HUES64 (cell line): Measurements from ENCODE around the gene AK2.
"Not testable (repeated sequence)": the region's sequence is repeated elsewhere in the genome, so short reads cannot be mapped to it uniquely, and the experiment has no call there.

ENCODE experiments used
- H3K27ac ChIP-seq: 2 replicates; pipeline ENCODE4 v1.7.0; 2013; ENCODE audit warnings: low read depth, low read length, inconsistent platforms
- H3K27me3 ChIP-seq: 2 replicates; pipeline ENCODE4 v1.6.1; 2013; ENCODE audit warnings: mild to moderate bottlenecking, low read length; ENCODE audit not compliant: insufficient read depth
- H3K36me3 ChIP-seq: 2 replicates; pipeline ENCODE4 v1.6.1; 2013; ENCODE audit warnings: mild to moderate bottlenecking, low read length; ENCODE audit not compliant: insufficient read depth
- H3K4me1 ChIP-seq: 2 replicates; pipeline ENCODE4 v1.6.1; 2013; ENCODE audit warnings: mild to moderate bottlenecking, low read length, moderate library complexity; ENCODE audit not compliant: insufficient read depth
- H3K4me3 ChIP-seq: 2 replicates; pipeline ENCODE4 v1.5.1; 2013; ENCODE audit warnings: mild to moderate bottlenecking, low read length, moderate library complexity
- H3K9ac ChIP-seq: 2 replicates; pipeline ENCODE4 v1.6.1; 2013; ENCODE audit warnings: mild to moderate bottlenecking, low read depth, low read length
- H3K9me3 ChIP-seq: 2 replicates; pipeline ENCODE4 v1.6.1; 2013; ENCODE audit warnings: low read depth, low read length; ENCODE audit not compliant: insufficient read depth
- WGBS: fragments of 150-250, 120-280 bp; methylation state at CpG from one replicate; pipeline ENCODE4 v1.1.7; 2013; ENCODE audit warnings: missing lambda C conversion rate; 5-methylcytosine and 5-hydroxymethylcytosine counted together

Gene AK2

DNA sequence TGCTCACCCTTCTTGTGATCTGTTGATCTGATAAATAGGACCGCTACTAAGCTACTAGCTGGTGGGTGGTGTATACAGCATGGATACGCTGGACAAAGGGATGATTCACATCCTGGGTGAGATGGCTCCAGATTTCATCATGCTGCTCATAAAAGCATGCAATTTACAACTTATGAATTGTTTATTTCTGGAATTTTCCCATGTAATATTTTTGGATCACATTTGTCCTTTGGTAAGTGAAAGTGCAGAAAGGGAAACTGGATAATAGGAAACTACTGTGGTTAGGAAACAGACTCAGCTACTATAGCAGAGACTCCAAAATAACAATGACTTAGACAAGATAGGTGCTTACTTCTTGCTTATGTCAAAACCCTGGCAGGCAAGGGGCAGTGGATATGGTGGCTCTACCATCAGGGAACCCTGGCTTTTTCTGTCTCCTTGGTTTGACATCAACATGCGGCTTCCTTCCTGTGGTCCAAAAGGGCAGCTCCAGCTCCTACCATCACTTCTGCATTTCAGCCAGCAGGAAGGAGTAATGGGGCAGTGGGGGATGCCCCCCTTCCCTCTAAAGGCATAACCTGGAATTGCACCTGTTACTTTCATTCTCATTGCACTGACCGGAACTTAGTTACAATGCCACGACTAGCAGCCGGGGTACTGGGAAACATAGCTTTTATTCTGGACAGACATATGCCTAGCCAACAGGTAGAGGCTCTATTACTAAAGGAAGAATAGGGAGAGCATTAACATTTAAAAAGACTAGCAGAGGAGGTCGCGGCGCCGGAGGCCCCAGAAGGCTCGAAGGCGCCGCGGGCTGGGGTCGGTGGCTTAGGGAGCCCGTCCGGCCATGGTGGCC is 13.8 kb upstream of the AK2 start:
- no peak overlapping the region for H3K4me3 ChIP-seq
- peaks cover 9% of the 10 kb centered on the region for H3K9me3 ChIP-seq
- no peak overlapping the region for H3K9ac ChIP-seq
- H3K4me1 ChIP-seq = no peaks in the 10 kb centered on the region
- 96% methylated on average over 10 of the region's 17 CpGs for WGBS
- H3K27ac ChIP-seq = no peak overlapping the region
- H3K36me3 ChIP-seq = no peaks in the 10 kb centered on the region
- no peaks in the 10 kb centered on the region for H3K27me3 ChIP-seq

DNA sequence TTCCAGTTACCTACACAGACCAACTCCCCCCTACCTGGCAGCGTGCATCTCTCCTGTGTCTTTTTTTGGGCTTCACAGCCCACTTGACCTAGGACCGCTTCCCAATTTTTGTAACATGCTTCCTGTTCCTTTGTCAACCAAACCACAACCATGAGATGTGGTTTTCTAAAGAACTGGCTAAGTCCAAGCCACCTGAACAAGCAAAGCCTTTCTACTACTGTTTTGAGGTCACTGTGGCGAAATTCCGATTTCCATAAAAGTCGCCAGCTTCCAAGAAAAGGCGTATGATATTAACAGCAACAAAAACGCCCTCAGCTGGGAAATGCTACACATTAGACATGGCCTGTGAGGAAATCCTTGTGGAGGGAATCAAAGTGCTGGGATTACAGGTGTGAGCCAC is 12.7 kb upstream of the AK2 start:
- no peak overlapping the region for H3K9ac ChIP-seq
- 96% methylated on average over 7 of the region's 7 CpGs for WGBS
- H3K27ac ChIP-seq = no peak overlapping the region
- H3K36me3 ChIP-seq = no peaks in the 10 kb centered on the region
- no peak overlapping the region for H3K4me3 ChIP-seq
- no peaks in the 10 kb centered on the region for H3K4me1 ChIP-seq
- peaks cover 9% of the 10 kb centered on the region for H3K9me3 ChIP-seq
- no peaks in the 10 kb centered on the region for H3K27me3 ChIP-seq

DNA sequence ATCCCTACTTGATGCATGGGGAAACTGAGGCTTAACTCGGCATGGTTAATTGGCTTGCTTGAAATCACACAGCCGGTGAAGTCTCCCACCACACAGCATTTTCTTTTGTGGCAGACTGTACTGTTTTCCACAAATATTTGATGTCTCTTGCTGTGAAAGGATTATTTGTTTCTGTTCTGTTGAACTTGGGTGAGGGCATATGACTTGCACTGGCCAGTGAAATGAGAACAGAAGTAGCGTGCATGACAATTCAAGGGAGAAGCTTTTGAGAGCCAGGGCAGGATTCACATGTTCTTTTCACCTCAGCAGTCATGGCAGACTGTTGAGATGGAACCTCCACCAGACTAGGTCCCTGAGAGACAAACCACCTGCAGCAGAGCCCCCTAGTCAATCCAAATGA is 11.7 kb upstream of the AK2 start:
- Histone ChIP-seq H3K9ac (no peak overlapping the region), H3K36me3 (no peaks in the 10 kb centered on the region), H3K27me3 (no peaks in the 10 kb centered on the region), H3K4me3 (no peak overlapping the region), H3K4me1 (no peaks in the 10 kb centered on the region), H3K9me3 (peaks cover 8% of the 10 kb centered on the region), H3K27ac (no peak overlapping the region)
- 87% methylated on average over 3 of the region's 3 CpGs for WGBS

DNA sequence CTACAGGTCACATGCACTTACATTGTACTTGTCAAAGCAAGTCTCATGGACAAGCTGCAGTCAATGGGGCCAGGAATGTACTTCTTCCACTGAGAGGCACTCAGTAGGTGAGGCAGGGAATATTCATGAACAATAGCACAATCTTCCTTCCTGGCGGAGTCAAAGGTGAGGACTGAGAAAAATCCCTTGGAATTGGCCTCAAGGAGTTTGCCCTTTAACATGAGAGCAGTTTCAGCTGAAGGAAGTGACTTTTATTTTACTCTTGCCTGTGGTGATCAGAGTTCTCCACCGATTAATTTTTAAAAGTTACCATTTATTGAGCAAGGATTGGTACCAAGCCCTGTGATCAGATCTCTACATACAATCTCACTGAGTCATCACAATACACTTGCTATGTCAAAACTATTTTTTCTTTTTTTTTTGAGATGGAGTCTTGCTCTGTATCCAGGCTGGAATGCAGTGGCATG is 11.2 kb upstream of the AK2 start:
- Histone ChIP-seq H3K9ac (no peak overlapping the region), H3K4me1 (no peaks in the 10 kb centered on the region), H3K27ac (no peak overlapping the region), H3K4me3 (no peak overlapping the region), H3K9me3 (peaks cover 7% of the 10 kb centered on the region), H3K36me3 (no peaks in the 10 kb centered on the region), H3K27me3 (no peaks in the 10 kb centered on the region)
- WGBS = 96% methylated on average over 2 of the region's 2 CpGs

DNA sequence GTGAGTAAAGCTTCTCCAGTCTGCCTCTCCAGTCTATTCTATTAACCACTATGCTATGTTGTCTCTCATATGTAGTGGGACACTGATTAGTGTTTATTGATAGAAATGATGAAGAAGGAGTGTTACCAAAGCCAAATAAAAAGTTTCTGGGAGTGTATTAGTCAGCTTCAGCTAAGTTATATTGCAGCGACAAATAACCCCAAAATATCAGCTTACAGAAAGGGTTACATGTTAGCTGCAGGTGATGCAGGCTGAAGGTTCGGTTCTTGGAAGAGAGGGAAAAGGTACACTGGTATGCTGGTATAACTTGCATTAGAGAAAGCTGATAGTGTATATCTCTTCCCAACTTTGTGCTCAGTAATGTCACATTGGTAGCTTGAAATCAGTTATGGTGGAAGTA is 10.6 kb upstream of the AK2 start:
- H3K4me3 ChIP-seq = no peak overlapping the region

DNA sequence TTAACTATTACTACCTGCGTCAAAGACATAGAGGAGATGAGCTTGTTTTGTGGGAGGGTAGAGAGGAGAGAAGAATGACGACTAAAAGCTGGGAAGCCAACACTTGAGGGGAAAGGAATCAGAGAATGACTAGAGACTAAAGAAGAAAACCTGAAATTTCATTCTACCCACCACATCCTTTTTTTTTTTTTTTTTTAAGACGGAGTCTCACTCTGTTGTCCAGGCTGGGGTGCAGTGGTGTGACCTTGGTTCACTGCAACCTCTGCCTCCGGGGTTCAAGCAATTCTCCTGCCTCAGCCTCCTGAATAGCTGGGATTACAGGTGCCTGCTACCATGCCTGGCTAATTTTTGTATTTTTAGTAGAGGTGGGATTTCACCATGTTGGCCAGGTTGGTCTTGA is 9.6 kb upstream of the AK2 start:
- not testable (repeated sequence) for H3K27ac ChIP-seq, H3K9ac ChIP-seq, H3K9me3 ChIP-seq, H3K4me3 ChIP-seq, H3K36me3 ChIP-seq, H3K27me3 ChIP-seq, H3K4me1 ChIP-seq
- WGBS = 89% methylated on average over 3 of the region's 4 CpGs

More for the DNA sequence above, 10.6 kb upstream of the AK2 start:
- Histone ChIP-seq H3K36me3 (no peaks in the 10 kb centered on the region), H3K9ac (no peak overlapping the region), H3K27ac (no peak overlapping the region), H3K27me3 (no peaks in the 10 kb centered on the region), H3K9me3 (peaks cover 7% of the 10 kb centered on the region), H3K4me1 (no peaks in the 10 kb centered on the region)
- 100% methylated on average over 2 of the region's 2 CpGs for WGBS

DNA sequence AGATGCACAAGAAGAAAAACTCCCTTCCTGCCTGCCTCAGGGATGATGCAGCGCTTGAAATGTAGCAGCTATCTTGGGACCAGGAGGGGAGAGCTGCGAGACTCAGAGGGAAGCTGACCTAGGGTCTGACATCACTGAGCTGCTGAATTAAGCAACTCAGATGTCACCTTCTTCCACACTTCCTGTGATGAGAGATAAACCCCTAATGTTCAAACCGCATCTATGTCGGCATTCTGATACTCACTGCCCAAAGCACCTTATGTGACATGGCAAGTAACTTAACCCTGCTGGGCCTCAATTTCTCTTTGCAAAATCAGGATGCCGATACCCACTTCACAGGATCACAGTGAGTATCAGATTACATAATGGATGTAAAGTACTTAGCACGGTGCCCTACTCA is 9.1 kb upstream of the AK2 start:
- Histone ChIP-seq H3K9ac (no peak overlapping the region), H3K9me3 (peaks cover 7% of the 10 kb centered on the region), H3K27ac (no peak overlapping the region), H3K4me3 (no peak overlapping the region), H3K4me1 (no peaks in the 10 kb centered on the region), H3K36me3 (no peaks in the 10 kb centered on the region), H3K27me3 (no peaks in the 10 kb centered on the region)
- 85% methylated on average over 5 of the region's 6 CpGs for WGBS

DNA sequence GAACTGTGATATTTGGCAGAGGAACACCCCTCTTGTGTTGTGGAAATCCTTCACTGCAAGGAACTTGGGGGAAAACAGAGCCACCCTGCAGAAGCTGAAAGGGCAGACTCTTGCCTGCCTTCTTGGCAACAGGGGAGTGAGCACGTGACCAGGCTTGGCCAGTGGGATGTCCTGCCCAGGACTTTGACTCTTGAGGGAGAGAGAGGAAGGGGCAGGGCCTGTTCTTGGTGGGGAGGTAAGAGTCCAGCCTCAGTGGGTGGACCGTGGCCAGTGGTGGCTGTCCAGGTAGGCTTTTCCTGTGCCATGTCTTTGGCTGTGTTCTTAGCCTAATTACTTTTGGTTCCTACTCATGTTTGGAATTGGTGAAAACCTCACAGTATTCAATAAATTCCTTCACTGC is 8.6 kb upstream of the AK2 start:
- no peak overlapping the region for H3K9ac ChIP-seq
- peaks cover 4% of the 10 kb centered on the region for H3K9me3 ChIP-seq
- no peak overlapping the region for H3K4me3 ChIP-seq
- H3K27me3 ChIP-seq = no peaks in the 10 kb centered on the region
- WGBS = 79% methylated on average over 2 of the region's 2 CpGs
- H3K36me3 ChIP-seq = no peaks in the 10 kb centered on the region
- no peaks in the 10 kb centered on the region for H3K4me1 ChIP-seq
- no peak overlapping the region for H3K27ac ChIP-seq

DNA sequence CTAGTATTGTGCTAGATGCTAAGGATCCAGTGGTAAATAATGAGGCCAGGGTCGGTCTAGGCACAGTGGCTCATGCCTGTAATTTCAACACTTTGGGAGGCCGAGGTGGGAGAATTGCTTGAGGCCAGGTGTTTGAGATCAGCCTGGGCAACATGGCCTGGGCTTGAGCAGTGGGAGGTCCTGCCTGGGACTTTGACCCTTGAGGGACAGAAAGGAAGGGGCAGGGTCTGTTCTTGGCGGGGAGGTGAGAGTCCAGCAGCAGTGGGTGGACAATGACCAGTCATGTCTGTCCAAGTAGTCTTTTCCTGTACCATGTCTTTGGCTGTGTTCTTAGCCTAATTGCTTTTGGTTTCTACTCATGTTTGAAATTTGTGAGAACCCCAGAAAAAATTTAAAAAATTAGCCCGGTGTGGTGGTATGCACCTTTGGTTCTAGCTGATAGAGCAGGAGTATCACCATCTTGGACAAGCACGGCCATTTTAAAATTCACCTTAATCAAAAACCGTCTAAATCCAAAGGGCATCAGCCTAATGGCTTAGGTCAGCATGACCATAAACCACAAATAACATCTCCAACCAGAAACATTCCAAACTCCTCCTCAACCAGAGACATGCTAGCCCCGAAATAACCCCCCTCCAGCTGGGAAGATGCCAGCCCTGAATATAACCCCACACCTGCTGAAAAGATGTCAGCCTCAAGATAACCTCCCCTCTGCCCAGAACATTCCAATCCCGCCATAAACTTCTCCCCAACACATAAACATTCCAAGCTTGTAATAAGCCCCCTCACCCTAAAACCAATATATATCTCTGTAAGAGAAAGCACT is 6.8 kb upstream of the AK2 start:
- WGBS = 89% methylated on average over 8 of the region's 8 CpGs

DNA sequence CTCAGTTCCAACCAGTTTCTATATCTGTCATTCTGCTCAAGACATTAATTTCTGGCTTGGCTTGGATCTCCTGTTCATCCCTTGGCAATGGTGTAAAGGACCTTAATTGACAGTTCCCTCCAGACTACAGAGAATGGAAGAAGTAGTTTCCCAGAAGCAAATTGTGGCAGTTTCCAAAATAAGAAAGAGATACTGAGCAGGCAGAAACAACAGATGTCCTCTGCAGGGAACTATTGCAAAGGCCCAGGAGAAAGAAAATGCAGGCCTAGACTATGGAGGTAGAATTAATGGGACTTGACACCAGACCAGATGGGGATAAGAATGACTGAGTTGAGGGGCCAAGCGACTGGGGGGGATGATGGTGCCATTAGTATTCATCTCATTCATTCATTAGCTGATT is 6.1 kb upstream of the AK2 start:
- Histone ChIP-seq H3K4me1 (no peaks in the 10 kb centered on the region), H3K9me3 (no peaks in the 10 kb centered on the region), H3K9ac (no peak overlapping the region), H3K36me3 (no peaks in the 10 kb centered on the region), H3K27me3 (no peaks in the 10 kb centered on the region), H3K4me3 (no peak overlapping the region), H3K27ac (no peak overlapping the region)
- WGBS = 80% methylated on average over 1 of the region's 1 CpG

More for the DNA sequence above, 6.8 kb upstream of the AK2 start:
- Histone ChIP-seq H3K27ac (no peak overlapping the region), H3K4me1 (no peaks in the 10 kb centered on the region), H3K4me3 (no peak overlapping the region), H3K36me3 (no peaks in the 10 kb centered on the region), H3K27me3 (no peaks in the 10 kb centered on the region), H3K9ac (no peak overlapping the region), H3K9me3 (no peaks in the 10 kb centered on the region)

DNA sequence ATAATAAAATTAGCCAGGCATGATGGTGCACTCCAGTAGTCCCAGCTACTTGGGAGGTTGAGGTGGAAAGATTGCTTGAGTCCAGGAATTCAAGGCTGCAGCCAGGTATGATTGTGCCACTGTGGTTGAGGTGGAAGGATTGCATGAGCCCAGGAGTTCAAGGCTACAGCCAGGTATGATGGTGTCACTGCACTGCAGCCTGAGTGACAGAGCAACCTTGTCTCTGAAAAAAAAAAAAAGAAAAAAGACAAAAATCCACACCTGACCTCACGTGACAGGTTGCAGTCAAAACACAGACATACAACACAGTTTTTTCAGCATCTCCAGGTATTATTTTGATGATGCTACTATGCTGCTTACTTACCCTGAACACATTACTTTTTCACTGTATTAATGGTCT is 4.3 kb upstream of the AK2 start:
- H3K9me3 ChIP-seq = no peaks in the 10 kb centered on the region
- no peaks in the 10 kb centered on the region for H3K27me3 ChIP-seq
- no peak overlapping the region for H3K27ac ChIP-seq
- H3K36me3 ChIP-seq = no peaks in the 10 kb centered on the region
- H3K9ac ChIP-seq = no peak overlapping the region
- no peak overlapping the region for H3K4me3 ChIP-seq
- H3K4me1 ChIP-seq = 0 out of 2 replicates have a peak, but pooled peaks cover 1% of the 10 kb centered on the region
- WGBS = 91% methylated on average over 1 of the region's 1 CpG
